Islet of Langerhans (tissue), 1 donor: ENCODE data around the gene DAPK2.
"Not testable (repeated sequence)": the region's sequence is repeated elsewhere in the genome, so short reads cannot be mapped to it uniquely, and the experiment has no call there.

Experiments
- FAIRE-seq: peaks from one replicate; lab custom pipeline; 2011; peaks lifted over from hg19 to GRCh38; lab: Jason Lieb, UNC

The DAPK2 gene

GRCh38 chr15:63913336-63913735 is 132.9 kb downstream of the DAPK2 start:
- no peak for FAIRE-seq

GRCh38 chr15:63912061-63912615 is 134.1 kb downstream of the DAPK2 start:
- FAIRE-seq, result no peak

GRCh38 chr15:63911160-63911559 is 135.1 kb downstream of the DAPK2 start:
- no peak for FAIRE-seq

GRCh38 chr15:63909819-63910437 is 136.4 kb downstream of the DAPK2 start:
- no peak for FAIRE-seq

GRCh38 chr15:63908991-63909390 is 137.3 kb downstream of the DAPK2 start:
- no peak for FAIRE-seq

- FAIRE-seq, result no peak
Observed at GRCh38 chr15:63908281-63908680, 138.0 kb downstream of the DAPK2 start.

GRCh38 chr15:63907521-63907920 is 138.8 kb downstream of the DAPK2 start:
- FAIRE-seq, result no peak

- no peak for FAIRE-seq
Observed at GRCh38 chr15:63906266-63906584, 140.1 kb downstream of the DAPK2 start.

- no peak for FAIRE-seq
Observed at GRCh38 chr15:63905558-63906265, 140.6 kb downstream of the DAPK2 start.

- FAIRE-seq, result no peak
Observed at GRCh38 chr15:63905131-63905530, 141.2 kb downstream of the DAPK2 start.

- FAIRE-seq, result no peak
Observed at GRCh38 chr15:63904042-63904441, 142.2 kb downstream of the DAPK2 start.

- no peak for FAIRE-seq
Observed at GRCh38 chr15:63902671-63903035, 143.6 kb downstream of the DAPK2 start.

- FAIRE-seq, result no peak
Observed at GRCh38 chr15:63901912-63902670, 144.2 kb downstream of the DAPK2 start.

- no peak for FAIRE-seq
Observed at GRCh38 chr15:63900306-63900705, 146.0 kb downstream of the DAPK2 start.

- not testable (repeated sequence) for FAIRE-seq
Observed at GRCh38 chr15:63899606-63900005, 146.7 kb downstream of the DAPK2 start.

GRCh38 chr15:63899193-63899592 is 147.1 kb downstream of the DAPK2 start:
- no peak for FAIRE-seq

- FAIRE-seq, result no peak
Observed at GRCh38 chr15:63896336-63897115, 149.8 kb downstream of the DAPK2 start.

GRCh38 chr15:63895787-63896218 is 150.5 kb downstream of the DAPK2 start:
- no peak for FAIRE-seq

- FAIRE-seq, result no peak
Observed at GRCh38 chr15:63895194-63895593, 151.1 kb downstream of the DAPK2 start.

- no peak for FAIRE-seq
Observed at GRCh38 chr15:63894662-63894949, 151.7 kb downstream of the DAPK2 start.

GRCh38 chr15:63893866-63894661 is 152.2 kb downstream of the DAPK2 start:
- no peak for FAIRE-seq
